NCI-H345 treated with DMSO at 0.1 percent for 48 hours (cell line): Measurements from ENCODE around the gene TCF7L2.

ENCODE experiments used
- DNase-seq: peaks from one replicate; lab custom pipeline; 2025; ENCODE audit not compliant: unreplicated experiment; lab: John Stamatoyannopoulos, UW

TCF7L2 gene

GRCh38 chr10:112946649-112947048, 3.4 kb upstream of the TCF7L2 start:
- no peak for DNase-seq

DNA sequence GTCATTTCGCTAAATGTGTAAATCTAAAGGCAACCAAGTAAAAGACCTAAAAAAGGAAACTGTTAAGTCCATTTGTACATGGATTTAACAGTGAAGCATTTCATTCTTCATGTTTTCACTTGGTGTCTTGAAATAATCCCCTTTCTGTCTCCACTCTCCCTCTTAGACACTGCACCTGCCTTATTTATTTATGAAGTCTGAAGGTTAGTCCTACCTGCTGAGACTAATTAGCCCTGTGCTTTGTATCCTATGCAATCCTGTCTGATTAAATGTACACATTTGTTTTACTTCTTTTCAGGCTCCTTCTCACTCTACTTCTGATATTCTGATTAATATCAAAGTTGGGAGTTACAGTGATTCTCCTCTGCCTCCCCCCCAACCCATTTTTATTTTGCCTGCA, 1.9 kb upstream of the TCF7L2 start:
- no peak for DNase-seq

GRCh38 chr10:112949143-112949823, 764 bp upstream of the TCF7L2 start:
- no peak for DNase-seq

DNA sequence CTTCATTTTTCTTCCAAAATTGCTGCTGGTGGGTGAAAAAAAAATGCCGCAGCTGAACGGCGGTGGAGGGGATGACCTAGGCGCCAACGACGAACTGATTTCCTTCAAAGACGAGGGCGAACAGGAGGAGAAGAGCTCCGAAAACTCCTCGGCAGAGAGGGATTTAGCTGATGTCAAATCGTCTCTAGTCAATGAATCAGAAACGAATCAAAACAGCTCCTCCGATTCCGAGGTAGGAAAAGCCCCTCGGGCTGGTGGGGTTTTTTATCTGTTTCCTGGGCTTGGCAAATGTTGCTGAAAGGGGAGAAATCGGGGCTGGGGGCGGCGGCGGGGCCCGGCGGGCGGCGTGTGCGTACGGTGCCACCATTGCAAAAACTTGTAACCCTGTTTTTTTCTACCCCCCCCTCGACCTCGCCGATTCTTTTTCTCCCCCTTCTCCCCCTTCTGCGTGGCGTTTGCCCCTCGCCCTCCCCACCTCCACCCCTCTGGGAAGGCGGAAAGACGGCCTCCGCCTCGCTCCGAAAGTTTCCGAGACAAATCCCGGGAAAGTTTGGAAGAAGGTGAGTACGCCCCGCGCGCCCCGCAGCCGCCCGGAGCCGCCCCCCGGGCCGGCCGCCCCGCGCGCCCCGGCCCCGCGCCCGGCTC, 789 bp downstream of the TCF7L2 start:
- no peak for DNase-seq

DNA sequence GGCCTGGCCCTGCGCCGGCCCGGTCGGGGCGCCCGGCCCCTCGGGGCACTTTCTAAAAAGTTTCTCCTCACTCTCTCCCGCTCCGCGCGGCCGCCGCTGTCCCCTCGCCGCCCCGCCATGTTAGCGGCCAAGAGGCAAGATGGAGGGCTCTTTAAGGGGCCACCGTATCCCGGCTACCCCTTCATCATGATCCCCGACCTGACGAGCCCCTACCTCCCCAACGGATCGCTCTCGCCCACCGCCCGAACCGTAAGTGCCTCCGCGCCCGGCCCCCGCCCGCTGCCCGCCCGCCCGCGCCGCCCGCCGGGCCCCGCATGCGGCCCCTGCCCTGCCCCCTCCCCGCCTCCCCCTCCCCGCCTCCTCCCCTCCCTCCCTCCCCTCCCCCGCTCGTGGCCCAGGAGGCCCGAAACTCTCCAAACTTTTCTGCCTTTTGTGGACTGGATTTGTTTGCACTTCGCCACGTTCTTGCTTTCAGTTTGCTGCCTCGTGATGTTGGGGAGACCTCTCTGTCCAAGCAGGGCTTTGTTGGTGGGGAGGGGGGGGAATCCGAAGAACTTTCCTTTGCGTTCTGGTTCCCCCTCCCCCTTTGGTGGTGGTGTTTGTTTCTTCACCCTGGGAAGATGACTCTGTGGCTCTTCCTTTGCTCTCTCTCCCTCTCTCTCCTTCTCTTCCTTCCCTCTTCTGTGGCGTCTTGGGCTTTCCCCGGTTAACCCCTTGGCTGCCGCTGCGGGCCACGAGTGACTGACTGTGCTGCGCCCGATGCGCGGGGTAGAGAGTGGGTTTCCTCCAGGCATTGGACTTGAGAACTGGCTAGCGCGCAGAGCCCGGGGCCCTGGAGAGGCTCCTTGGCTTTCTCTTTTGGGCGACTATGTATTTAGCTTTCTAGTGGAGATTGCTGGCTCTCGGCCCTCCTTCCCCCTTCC, 1.6 kb downstream of the TCF7L2 start:
- no peak for DNase-seq

GRCh38 chr10:112952282-112953173, 2.5 kb downstream of the TCF7L2 start:
- DNase-seq, result no peak

DNA sequence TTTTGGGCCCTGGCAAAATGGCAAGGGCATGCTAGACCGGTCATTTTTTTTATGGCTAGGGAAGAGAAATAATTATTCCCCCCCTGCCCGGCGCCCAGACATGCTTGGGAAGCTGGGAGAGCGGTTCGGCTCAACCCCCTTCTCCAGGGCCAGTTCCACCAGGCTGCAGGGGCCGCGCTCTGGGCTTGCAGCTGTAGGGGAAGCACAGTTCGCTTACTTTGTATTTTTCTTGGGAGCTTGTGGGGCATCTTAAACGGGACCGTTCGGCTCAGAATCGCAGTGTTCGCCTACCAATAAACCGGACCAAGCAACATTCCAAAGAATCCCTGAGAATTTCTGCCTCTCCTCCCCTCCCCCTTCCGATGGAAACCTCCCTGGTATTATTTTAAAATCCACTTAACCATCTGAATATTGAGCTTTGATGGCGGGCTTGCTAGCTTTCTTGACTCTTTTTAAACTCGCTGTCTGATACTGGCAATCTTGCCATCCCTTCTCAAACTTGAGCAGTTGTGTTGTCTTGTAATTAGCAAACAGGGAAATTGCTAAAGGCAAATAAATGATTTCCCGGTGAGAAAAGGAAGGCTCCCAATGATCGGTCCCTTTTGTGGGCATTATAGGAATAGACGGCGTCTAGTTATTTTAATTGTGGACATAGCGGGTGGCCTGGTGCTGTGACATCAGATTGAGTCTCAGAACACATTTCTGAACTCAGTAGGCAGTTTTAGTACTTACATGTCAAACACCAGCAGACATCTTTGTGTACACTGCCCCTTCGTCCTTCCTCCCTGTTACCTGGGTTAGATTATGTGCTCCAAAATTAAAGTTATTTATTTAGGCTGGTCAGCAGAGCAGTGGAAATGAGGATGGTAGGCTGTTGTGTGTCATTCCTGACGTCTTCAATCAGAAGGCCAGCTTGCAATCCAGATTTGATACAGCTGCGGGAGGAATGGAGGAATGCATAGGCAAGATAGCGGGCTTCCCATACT, 3.4 kb downstream of the TCF7L2 start:
- DNase-seq, result no peak

- DNase-seq, result no peak
These were observed 5.0 kb downstream of the TCF7L2 start for GRCh38 chr10:112954974-112955581.

- DNase-seq, result no peak
These were observed 5.8 kb downstream of the TCF7L2 start for GRCh38 chr10:112955582-112956421.

GRCh38 chr10:112956631-112957350, 6.7 kb downstream of the TCF7L2 start:
- DNase-seq, result no peak

GRCh38 chr10:112957640-112958092, 7.6 kb downstream of the TCF7L2 start:
- DNase-seq, result no peak

- no peak for DNase-seq
These were observed 8.4 kb downstream of the TCF7L2 start for GRCh38 chr10:112958275-112958995.

GRCh38 chr10:112959207-112959838, 9.3 kb downstream of the TCF7L2 start:
- DNase-seq, result no peak

DNA sequence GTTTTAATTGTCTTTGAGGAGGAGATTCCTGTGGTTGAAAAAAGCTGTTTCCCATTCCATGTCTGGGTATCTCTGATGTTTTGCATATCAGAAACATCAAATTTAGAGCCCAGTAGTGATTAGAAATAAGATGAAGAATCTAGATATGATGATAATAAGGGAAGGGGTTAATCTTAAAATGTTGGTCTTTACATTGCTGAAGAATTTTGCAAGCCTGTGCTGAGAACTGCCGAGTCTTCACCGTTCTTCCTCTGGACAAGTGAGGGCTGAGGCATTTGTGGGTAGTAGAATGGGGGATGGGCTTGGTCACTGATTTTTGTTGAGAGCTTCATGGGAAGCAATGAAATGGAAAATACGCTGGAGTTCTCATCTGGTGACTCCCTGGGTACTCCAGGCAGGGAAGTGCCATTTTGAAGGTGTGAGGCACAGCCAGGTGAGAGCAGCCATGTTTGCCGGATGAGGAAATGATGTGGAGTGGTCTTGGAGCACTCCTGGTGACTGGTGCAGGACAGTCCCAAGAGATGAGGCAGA, 10.2 kb downstream of the TCF7L2 start:
- DNase-seq, result no peak

GRCh38 chr10:112961609-112962008, 11.6 kb downstream of the TCF7L2 start:
- no peak for DNase-seq

DNA sequence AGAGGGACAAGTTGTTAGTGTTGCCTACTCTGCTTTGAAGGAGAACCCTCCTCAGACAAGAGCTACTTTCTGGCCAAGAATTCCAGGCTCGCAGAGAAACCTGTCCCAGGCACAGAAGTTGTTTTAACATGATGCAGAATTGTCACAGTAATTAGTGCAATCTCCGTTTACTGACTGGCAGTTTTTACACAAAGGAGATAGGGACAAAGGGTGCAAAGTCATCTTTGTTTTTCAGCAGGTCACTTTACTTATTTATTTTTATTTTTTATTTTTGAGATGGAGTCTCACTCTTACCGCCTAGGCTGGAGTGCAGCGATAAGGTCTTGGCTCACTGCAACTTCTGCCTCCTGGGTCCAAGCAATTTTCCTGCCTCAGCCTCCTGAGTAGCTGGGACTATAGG, 12.3 kb downstream of the TCF7L2 start:
- DNase-seq, result no peak
